Cerebellar nuclear complex (tissue), 1 donor: ENCODE measurements around the gene ITPRIPL2.

Source experiments
- DNase-seq, 2 experiments: peaks; one replicate each; lab custom pipeline; 2025; lab: John Stamatoyannopoulos, UW

Gene ITPRIPL2

GRCh38 chr16:19119564-19119963 lies 5.8 kb downstream of the ITPRIPL2 start:
- DNase-seq, result no peak

GRCh38 chr16:19123535-19124178 lies 9.9 kb downstream of the ITPRIPL2 start:
- DNase-seq, result no peak

GRCh38 chr16:19126300-19126699 lies 12.5 kb downstream of the ITPRIPL2 start:
- no peak for DNase-seq

GRCh38 chr16:19127205-19127604 lies 13.4 kb downstream of the ITPRIPL2 start:
- DNase-seq, result no peak

GRCh38 chr16:19127674-19128131 lies 13.9 kb downstream of the ITPRIPL2 start:
- DNase-seq, result no peak

GRCh38 chr16:19128454-19129200 lies 14.9 kb downstream of the ITPRIPL2 start:
- no peak for DNase-seq

- DNase-seq, result no peak
These were observed 16.6 kb downstream of the ITPRIPL2 start for GRCh38 chr16:19130385-19130784.

- no peak for DNase-seq
These were observed 17.4 kb downstream of the ITPRIPL2 start for GRCh38 chr16:19130852-19131824.

- DNase-seq, result no peak
These were observed 18.1 kb downstream of the ITPRIPL2 start for GRCh38 chr16:19131825-19132218.

- no peak for DNase-seq
These were observed 18.5 kb downstream of the ITPRIPL2 start for GRCh38 chr16:19132255-19132654.

- no peak for DNase-seq
These were observed 19.1 kb downstream of the ITPRIPL2 start for GRCh38 chr16:19132898-19133297.

GRCh38 chr16:19133600-19133999 lies 19.8 kb downstream of the ITPRIPL2 start:
- no peak for DNase-seq

- DNase-seq, result no peak
These were observed 21.6 kb downstream of the ITPRIPL2 start for GRCh38 chr16:19135201-19135842.

- no peak for DNase-seq
These were observed 22.2 kb downstream of the ITPRIPL2 start for GRCh38 chr16:19135896-19136438.

GRCh38 chr16:19136549-19137196 lies 22.9 kb downstream of the ITPRIPL2 start:
- no peak for DNase-seq

GRCh38 chr16:19137201-19138128 lies 23.7 kb downstream of the ITPRIPL2 start:
- DNase-seq, result no peak

- no peak for DNase-seq
These were observed 24.8 kb downstream of the ITPRIPL2 start for GRCh38 chr16:19138601-19139000.

GRCh38 chr16:19139436-19140091 lies 25.8 kb downstream of the ITPRIPL2 start:
- no peak for DNase-seq

GRCh38 chr16:19140396-19140795 lies 26.6 kb downstream of the ITPRIPL2 start:
- no peak for DNase-seq
